SH-SY5Y (cell line): Measurements from ENCODE around the gene VENTX.

Experiments
- GATA2 ChIP-seq: IDR thresholded peaks from 2 replicates; pipeline ENCODE4 v1.6.1; 2011; ENCODE audit warnings: mild to moderate bottlenecking, low read depth, low read length
- GATA3 ChIP-seq: IDR thresholded peaks from 2 replicates; pipeline ENCODE4 v1.6.1; 2011; ENCODE audit warnings: low read depth, mild to moderate bottlenecking, low read length, moderate library complexity

- TF ChIP-seq GATA3 (no peak), GATA2 (no peak)
These were observed 31.2 kb upstream of the VENTX start for GRCh38 chr10:133206356-133207040.
